SK-N-SH (cell line): ENCODE measurements around the gene MARCHF3. TPM values are rescaled to one million over a fixed set of nuclear protein-coding genes. Genes with fewer than 3 reads are reported as not detected.

ENCODE experiments used
- CTCF ChIA-PET: fragments of 300-600, 350-600 bp; formaldehyde crosslinking; extraction: SDS; loops from one replicate; lab custom pipeline; 2021; lab: Yijun Ruan, JAX
- POLR2A ChIA-PET: fragments of 350-600 bp; sonication (Branson Sonifier 250); formaldehyde crosslinking; extraction: SDS; loops from one replicate; lab custom pipeline; 2020; ENCODE audit warnings: antibody characterized with exemption, inconsistent platforms; lab: Yijun Ruan, JAX
- DNase-seq: peaks from one replicate; pipeline ENCODE4 v3.0.0; 2012
- H2AFZ ChIP-seq: fragments of 200-600 bp; sonication (generic); 2 replicates; pipeline ENCODE4 v1.8.1; 2016; ENCODE audit warnings: antibody characterized with exemption, mild to moderate bottlenecking, low read depth
- H3F3A ChIP-seq: fragments of 200-600 bp; sonication (generic); replicated peaks from 2 replicates; pipeline ENCODE3; 2016; ENCODE audit warnings: antibody characterized with exemption, mild to moderate bottlenecking; ENCODE audit not compliant: insufficient read depth
- H3K27ac ChIP-seq, 2 experiments: fragments of 200-500 bp in 1 of 2; fragments of 200-600 bp in 1 of 2; sonication (Bioruptor generic) in 1 of 2; sonication (generic), shearing (Covaris generic) in 1 of 2; 2 replicates each; pipeline versions ENCODE4 v1.5.1 to v1.6.1; 2014 to 2016; ENCODE audit warnings: low read depth in 2 of 2, inconsistent platforms in 1 of 2, low read length in 1 of 2, mild to moderate bottlenecking in 1 of 2, mixed read lengths in 1 of 2
- H3K27me3 ChIP-seq: fragments of 200-600 bp; sonication (generic), shearing (Covaris generic); 2 replicates; pipeline ENCODE4 v1.6.1; 2016; ENCODE audit warnings: mixed run types; ENCODE audit not compliant: insufficient read depth
- H3K36me3 ChIP-seq, 2 experiments: fragments of 200-500 bp in 1 of 2; fragments of 200-600 bp in 1 of 2; sonication (Bioruptor generic) in 1 of 2; sonication (generic) in 1 of 2; replicated peaks in 1 of 2; 2 replicates each; pipeline versions ENCODE3 to v1.5.1; 2014 to 2016; ENCODE audit warnings: low read length in 1 of 2, mild to moderate bottlenecking in 1 of 2; ENCODE audit not compliant: insufficient read depth in 2 of 2, control insufficient read depth in 1 of 2
- H3K4me1 ChIP-seq, 2 experiments: fragments of 200-500 bp in 1 of 2; fragments of 200-600 bp in 1 of 2; sonication (Bioruptor generic) in 1 of 2; sonication (generic), shearing (Covaris generic) in 1 of 2; 2 replicates each; pipeline versions ENCODE4 v1.5.1 to v1.6.1; 2014 to 2016; ENCODE audit warnings: low read depth in 1 of 2, low read length in 1 of 2, mixed run types in 1 of 2; ENCODE audit not compliant: insufficient read depth in 2 of 2, control insufficient read depth in 1 of 2
- H3K4me2 ChIP-seq: fragments of 200-600 bp; sonication (generic), shearing (Covaris generic); 2 replicates; pipeline ENCODE4 v1.6.1; 2017; ENCODE audit warnings: mixed run types
- H3K4me3 ChIP-seq, 2 experiments: fragments of 200-500 bp in 1 of 2; fragments of 200-600 bp in 1 of 2; sonication (Bioruptor generic) in 1 of 2; sonication (generic), shearing (Covaris generic) in 1 of 2; 2 replicates each; pipeline versions ENCODE4 v1.5.1 to v1.8.1; 2014 to 2016; ENCODE audit warnings: low read depth in 2 of 2, inconsistent platforms in 1 of 2, low read length in 1 of 2, mild to moderate bottlenecking in 1 of 2, mixed read lengths in 1 of 2, moderate library complexity in 1 of 2
- H3K79me2 ChIP-seq: fragments of 200-600 bp; sonication (generic); 2 replicates; pipeline ENCODE4 v1.8.1; 2017; ENCODE audit warnings: mild to moderate bottlenecking; ENCODE audit not compliant: insufficient read depth
- H3K9ac ChIP-seq: fragments of 200-600 bp; sonication (generic); 2 replicates; pipeline ENCODE4 v1.6.1; 2017; ENCODE audit warnings: mixed run types
- H3K9me2 ChIP-seq: fragments of 200-600 bp; sonication (generic); 2 replicates; pipeline ENCODE4 v1.6.1; 2017; ENCODE audit warnings: mixed run types
- H3K9me3 ChIP-seq: fragments of 200-600 bp; sonication (generic); 2 replicates; pipeline ENCODE4 v1.6.1; 2017; ENCODE audit warnings: mixed run types, mild to moderate bottlenecking, moderate library complexity
- H4K20me1 ChIP-seq: fragments of 200-600 bp; sonication (generic); 2 replicates; pipeline ENCODE4 v1.6.1; 2017; ENCODE audit warnings: mild to moderate bottlenecking, mixed run types; ENCODE audit not compliant: insufficient read depth
- EP300 ChIP-seq, 2 experiments: IDR thresholded peaks; 2 replicates each; pipeline versions ENCODE4 v1.4.0 to v1.6.1; 2012; ENCODE audit warnings: borderline replicate concordance in 1 of 2, low read depth in 1 of 2, low read length in 1 of 2
- EZH2phosphoT487 ChIP-seq: fragments of 200-600 bp; sonication (generic); IDR thresholded peaks from 2 replicates; pipeline ENCODE4 v1.6.1; 2017; ENCODE audit warnings: low read depth, mixed run types, mild to moderate bottlenecking, antibody characterized with exemption, moderate library complexity, borderline replicate concordance
- FOXJ3 ChIP-seq: sonication (generic); formaldehyde crosslinking; IDR thresholded peaks from 2 replicates; pipeline ENCODE4 v1.5.1; 2020; ENCODE audit warnings: mild to moderate bottlenecking, missing genetic modification reagents
- GABPA ChIP-seq: IDR thresholded peaks from 2 replicates; pipeline ENCODE4 v1.4.0; 2012; ENCODE audit warnings: low read depth, mild to moderate bottlenecking
- IRF3 ChIP-seq: fragments of 150-350 bp; IDR thresholded peaks from 2 replicates; pipeline ENCODE4 v1.6.1; 2016; ENCODE audit warnings: mild to moderate bottlenecking, low read depth, low read length
- NRF1 ChIP-seq: IDR thresholded peaks from 2 replicates; pipeline ENCODE4 v1.6.1; 2012; ENCODE audit warnings: low read depth, mild to moderate bottlenecking, low read length
- RAD21 ChIP-seq: IDR thresholded peaks from 2 replicates; pipeline ENCODE4 v1.6.1; 2012; ENCODE audit warnings: mild to moderate bottlenecking, low read length
- SMC3 ChIP-seq: IDR thresholded peaks from 2 replicates; pipeline ENCODE4 v1.6.1; 2012; ENCODE audit warnings: low read depth, low read length, improper control_type of control experiment
- TAF1 ChIP-seq: IDR thresholded peaks from 2 replicates; pipeline ENCODE4 v1.6.1; 2012; ENCODE audit warnings: low read depth, mild to moderate bottlenecking, low read length, moderate library complexity, borderline replicate concordance
- TCF12 ChIP-seq: IDR thresholded peaks from 2 replicates; pipeline ENCODE4 v1.4.0; 2012
- WGBS: methylation state at CpG from one replicate; pipeline ENCODE4 v1.1.6; 2017; ENCODE audit warnings: low lambda C conversion rate; 5-methylcytosine and 5-hydroxymethylcytosine counted together
- polyA plus RNA-seq, 3 experiments: library from polyadenylated mRNA; depleted of rRNA; stranded (reverse); fragments of >200 nt; gene quantifications; 2 replicates each; pipeline ENCODE4 v1.2.3, GENCODE V29; 2012
- TF ChIP-seq, protein P1 (sequence below): IDR thresholded peaks from 2 replicates; pipeline ENCODE4 v1.6.1; 2012; ENCODE audit warnings: mild to moderate bottlenecking, low read depth, low read length, moderate library complexity
- TF ChIP-seq, protein P2 (sequence below): IDR thresholded peaks from 2 replicates; pipeline ENCODE4 v1.4.0; 2012; ENCODE audit warnings: low read depth, borderline replicate concordance

MARCHF3 gene
- polyA plus RNA-seq, 1 of the 3 experiments (the other 2 are of a cell fraction), result 21.5 TPM

DNA sequence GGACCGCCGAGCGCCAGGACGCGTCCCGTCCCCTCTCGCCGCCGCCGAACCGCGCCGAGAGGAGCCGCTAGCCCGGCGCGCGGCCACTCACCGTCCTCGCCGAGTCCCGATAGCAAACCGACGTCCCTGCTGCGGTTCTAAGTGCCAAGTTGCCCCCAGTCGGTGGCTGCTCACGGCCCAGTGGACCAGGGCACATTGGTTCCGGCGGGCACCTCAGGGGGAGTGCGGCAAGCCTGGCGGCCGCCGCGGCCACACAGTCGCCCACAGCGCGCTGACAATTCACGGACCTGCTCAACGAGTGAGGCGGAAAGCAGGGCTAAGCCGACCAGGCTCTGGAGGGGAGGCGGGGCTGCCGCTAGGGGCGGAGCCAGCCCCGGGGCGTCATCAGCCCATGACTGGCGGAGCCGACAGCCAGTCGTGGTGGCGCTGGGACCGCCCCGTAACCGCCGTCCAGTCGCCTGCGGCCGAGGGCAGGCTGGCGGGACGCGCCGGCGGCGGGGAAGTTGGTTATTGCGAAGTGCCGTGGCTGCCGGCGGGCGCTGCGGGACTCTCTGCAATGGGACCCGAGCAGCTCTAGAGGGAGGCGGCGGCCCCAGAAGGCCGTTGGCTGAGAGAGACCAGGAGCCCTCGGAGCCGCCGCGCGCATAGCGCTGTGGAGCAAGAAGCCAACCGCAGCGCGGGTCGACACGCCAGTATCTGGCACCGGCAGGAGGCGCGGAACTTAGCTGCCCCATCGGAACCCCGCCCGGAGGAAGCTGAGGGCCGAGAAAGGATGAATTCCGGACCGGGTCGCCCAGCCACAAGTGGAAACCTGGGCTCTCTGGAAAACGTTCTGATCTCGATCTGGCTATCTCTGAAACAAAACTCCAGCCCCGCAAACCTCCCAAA lies at the start of gene MARCHF3 (continued):
- TF ChIP-seq NRF1, result no peak
- peak; percentile 50 for TF ChIP-seq IRF3
- peak; percentile 81 for TF ChIP-seq TAF1
- TF ChIP-seq EZH2phosphoT487, result no peak
- TF ChIP-seq, protein P1, sequence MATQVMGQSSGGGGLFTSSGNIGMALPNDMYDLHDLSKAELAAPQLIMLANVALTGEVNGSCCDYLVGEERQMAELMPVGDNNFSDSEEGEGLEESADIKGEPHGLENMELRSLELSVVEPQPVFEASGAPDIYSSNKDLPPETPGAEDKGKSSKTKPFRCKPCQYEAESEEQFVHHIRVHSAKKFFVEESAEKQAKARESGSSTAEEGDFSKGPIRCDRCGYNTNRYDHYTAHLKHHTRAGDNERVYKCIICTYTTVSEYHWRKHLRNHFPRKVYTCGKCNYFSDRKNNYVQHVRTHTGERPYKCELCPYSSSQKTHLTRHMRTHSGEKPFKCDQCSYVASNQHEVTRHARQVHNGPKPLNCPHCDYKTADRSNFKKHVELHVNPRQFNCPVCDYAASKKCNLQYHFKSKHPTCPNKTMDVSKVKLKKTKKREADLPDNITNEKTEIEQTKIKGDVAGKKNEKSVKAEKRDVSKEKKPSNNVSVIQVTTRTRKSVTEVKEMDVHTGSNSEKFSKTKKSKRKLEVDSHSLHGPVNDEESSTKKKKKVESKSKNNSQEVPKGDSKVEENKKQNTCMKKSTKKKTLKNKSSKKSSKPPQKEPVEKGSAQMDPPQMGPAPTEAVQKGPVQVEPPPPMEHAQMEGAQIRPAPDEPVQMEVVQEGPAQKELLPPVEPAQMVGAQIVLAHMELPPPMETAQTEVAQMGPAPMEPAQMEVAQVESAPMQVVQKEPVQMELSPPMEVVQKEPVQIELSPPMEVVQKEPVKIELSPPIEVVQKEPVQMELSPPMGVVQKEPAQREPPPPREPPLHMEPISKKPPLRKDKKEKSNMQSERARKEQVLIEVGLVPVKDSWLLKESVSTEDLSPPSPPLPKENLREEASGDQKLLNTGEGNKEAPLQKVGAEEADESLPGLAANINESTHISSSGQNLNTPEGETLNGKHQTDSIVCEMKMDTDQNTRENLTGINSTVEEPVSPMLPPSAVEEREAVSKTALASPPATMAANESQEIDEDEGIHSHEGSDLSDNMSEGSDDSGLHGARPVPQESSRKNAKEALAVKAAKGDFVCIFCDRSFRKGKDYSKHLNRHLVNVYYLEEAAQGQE, result peak; percentile 18; the same call in 1 of the 2 replicates
- TF ChIP-seq, protein P2, sequence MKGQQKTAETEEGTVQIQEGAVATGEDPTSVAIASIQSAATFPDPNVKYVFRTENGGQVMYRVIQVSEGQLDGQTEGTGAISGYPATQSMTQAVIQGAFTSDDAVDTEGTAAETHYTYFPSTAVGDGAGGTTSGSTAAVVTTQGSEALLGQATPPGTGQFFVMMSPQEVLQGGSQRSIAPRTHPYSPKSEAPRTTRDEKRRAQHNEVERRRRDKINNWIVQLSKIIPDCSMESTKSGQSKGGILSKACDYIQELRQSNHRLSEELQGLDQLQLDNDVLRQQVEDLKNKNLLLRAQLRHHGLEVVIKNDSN, result no peak

DNA sequence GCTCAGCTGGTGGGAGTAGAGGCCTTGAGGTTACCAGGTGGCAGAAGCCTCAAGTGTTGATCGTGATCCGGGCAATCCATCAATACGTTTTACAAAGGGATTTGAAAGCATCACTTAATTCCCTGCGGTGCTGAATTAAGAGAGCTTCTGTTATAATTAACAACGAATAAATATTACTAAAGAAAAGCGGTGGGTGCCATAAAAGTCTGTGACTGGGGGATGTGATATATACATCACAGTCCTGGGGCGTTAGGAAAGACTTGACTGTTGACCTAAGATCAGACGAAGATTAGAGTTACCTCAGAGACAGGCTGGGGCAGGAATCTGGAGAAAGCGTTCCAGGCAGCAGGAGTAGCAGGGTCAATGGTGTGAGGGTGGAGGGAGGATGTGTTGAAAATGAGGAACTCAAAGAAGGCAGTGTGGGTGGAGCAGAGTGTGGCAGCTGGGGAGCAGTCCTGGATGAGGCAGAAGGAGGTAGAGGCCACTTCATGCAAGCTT lies 49.7 kb upstream of the MARCHF3 start:
- TF ChIP-seq EP300 (IDR thresholded peaks at IDR 0.05; ENCODE audit: borderline replicate concordance in 1 of 2, low read depth in 1 of 2, low read length in 1 of 2) (no peak), SMC3 (no peak), TCF12 (no peak), RAD21 (no peak), FOXJ3 (no peak), GABPA (no peak)
- DNase-seq, result no peak
- H3K27me3 ChIP-seq, result no peaks in the 10 kb centered on the region
- 0 out of 4 replicates have a peak, but pooled peaks cover 0 to 7% of the 10 kb centered on the region in 2 experiments for H3K4me1 ChIP-seq
- no peaks in the 10 kb centered on the region for H4K20me1 ChIP-seq
- no peak overlapping the region for H3K4me3 ChIP-seq
- no peak overlapping the region for H3K9ac ChIP-seq
- H3F3A ChIP-seq, result peaks cover 14% of the 10 kb centered on the region
- H2AFZ ChIP-seq, result no peak overlapping the region
- no peaks in the 10 kb centered on the region for H3K36me3 ChIP-seq
- no peaks in the 10 kb centered on the region for H3K9me2 ChIP-seq
- H3K9me3 ChIP-seq, result no peaks in the 10 kb centered on the region
- no peak overlapping the region for H3K4me2 ChIP-seq
- ChIA-PET POLR2A (no interaction called here), CTCF (no interaction called here)
- H3K27ac ChIP-seq, result no peak overlapping the region
- WGBS, result 72% methylated on average over 9 of the region's 9 CpGs
- H3K79me2 ChIP-seq, result no peaks in the 10 kb centered on the region
